Body of pancreas (tissue), 4 donors: ENCODE measurements around the gene PMS2. TPM values are rescaled to one million over a fixed set of nuclear protein-coding genes. Genes with fewer than 3 reads are reported as not detected.
"Not testable (repeated sequence)": the region's sequence is repeated elsewhere in the genome, so short reads cannot be mapped to it uniquely, and the experiment has no call there.

Source experiments
- ATAC-seq: fragments of 150-250 bp; one replicate; pipeline ENCODE4 v1.9.1; 2016
- DNase-seq, 4 donors: peaks; one replicate each; pipeline ENCODE4 v3.0.0-alpha.2; 2019
- H3K27ac ChIP-seq, 4 donors: fragments of 200-600 bp; sonication (generic); 1 replicate in 3 of 4; 2 replicates in 1 of 4; pipeline versions ENCODE4 v1.5.1 to v1.6.1; 2016 to 2019; ENCODE audit warnings: mild to moderate bottlenecking in 1 of 4, mixed read lengths in 1 of 4, moderate library complexity in 1 of 4
- H3K27me3 ChIP-seq, 2 donors: fragments of 200-600 bp; sonication (generic); one replicate each; pipeline ENCODE4 v1.6.0; 2016; ENCODE audit warnings: mild to moderate bottlenecking in 1 of 2
- H3K36me3 ChIP-seq, 2 donors: fragments of 200-600 bp; sonication (generic); replicated peaks in 1 of 2; 2 replicates each; pipeline ENCODE4 v1.5.1; 2016; ENCODE audit warnings: low read depth in 2 of 2; ENCODE audit not compliant: insufficient read depth in 1 of 2
- H3K4me1 ChIP-seq: fragments of 200-600 bp; sonication (generic); one replicate; pipeline ENCODE4 v1.6.0; 2016
- H3K4me3 ChIP-seq, 2 donors: fragments of 200-600 bp; sonication (generic); 1 replicate in 1 of 2; 2 replicates in 1 of 2; pipeline ENCODE4 v1.5.1; 2016 to 2019
- H3K9me3 ChIP-seq, 3 donors: fragments of 200-600 bp; sonication (generic); 1 replicate in 2 of 3; 2 replicates in 1 of 3; pipeline ENCODE4 v1.5.1; 2016
- POLR2A ChIP-seq, 3 donors: fragments of 450-650 bp; IDR thresholded peaks; one replicate each; pipeline ENCODE4 v1.6.1; 2016; ENCODE audit warnings: antibody characterized with exemption in 3 of 3, mild to moderate bottlenecking in 2 of 3
- WGBS, 2 donors: methylation state at CpG; one replicate each; pipeline ENCODE4 v1.1.5; 2017; 5-methylcytosine and 5-hydroxymethylcytosine counted together
- intact Hi-C: fragments of 100-400 bp; cut with DNase I; formaldehyde crosslinking; loops from one replicate; pipeline ENCODE4 v1.15.1; 2023
- total RNA-seq, 2 donors: library from RNA; depleted of rRNA; stranded (reverse); fragments of >200 nt; gene quantifications; one replicate each; pipeline ENCODE4 v1.1.0, GENCODE V29; 2016
- TF ChIP-seq, protein P1 (sequence below), 7 experiments: fragments of 450-650 bp in 4 of 7; fragments of 200-600 bp in 3 of 7; sonication (generic) in 3 of 7; IDR thresholded peaks; one replicate each; pipeline ENCODE4 v1.5.1; 2016 to 2019; ENCODE audit warnings: antibody characterized with exemption in 7 of 7

The PMS2 gene
- total RNA-seq, 2 donors from 2014 or later: 6.2 to 6.6 TPM

DNA sequence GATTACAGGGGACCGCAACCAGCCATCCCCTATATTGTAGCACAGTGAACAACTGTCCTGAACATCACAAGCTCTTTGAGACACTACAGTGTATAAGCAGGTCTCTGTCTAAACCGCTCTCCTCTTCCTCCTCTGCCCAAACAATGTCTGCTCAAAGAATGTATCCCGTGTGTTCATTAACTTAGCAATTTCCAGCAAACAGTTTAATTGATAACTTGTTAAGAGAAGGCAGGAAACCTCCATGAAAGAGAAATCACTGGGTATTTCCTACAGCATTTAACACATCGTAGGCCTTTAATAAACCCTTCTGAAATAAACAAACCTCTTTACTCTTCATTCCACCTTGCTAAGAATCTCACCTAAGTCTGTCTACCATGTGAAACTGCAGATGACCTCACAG, 1.5 kb downstream of the PMS2 start:
- intact Hi-C loops: no loop called here
- H3K9me3 ChIP-seq: no peaks in the 10 kb centered on the region
- no peak for TF ChIP-seq POLR2A (IDR thresholded peaks at IDR 0.05)
- TF ChIP-seq, protein P1, sequence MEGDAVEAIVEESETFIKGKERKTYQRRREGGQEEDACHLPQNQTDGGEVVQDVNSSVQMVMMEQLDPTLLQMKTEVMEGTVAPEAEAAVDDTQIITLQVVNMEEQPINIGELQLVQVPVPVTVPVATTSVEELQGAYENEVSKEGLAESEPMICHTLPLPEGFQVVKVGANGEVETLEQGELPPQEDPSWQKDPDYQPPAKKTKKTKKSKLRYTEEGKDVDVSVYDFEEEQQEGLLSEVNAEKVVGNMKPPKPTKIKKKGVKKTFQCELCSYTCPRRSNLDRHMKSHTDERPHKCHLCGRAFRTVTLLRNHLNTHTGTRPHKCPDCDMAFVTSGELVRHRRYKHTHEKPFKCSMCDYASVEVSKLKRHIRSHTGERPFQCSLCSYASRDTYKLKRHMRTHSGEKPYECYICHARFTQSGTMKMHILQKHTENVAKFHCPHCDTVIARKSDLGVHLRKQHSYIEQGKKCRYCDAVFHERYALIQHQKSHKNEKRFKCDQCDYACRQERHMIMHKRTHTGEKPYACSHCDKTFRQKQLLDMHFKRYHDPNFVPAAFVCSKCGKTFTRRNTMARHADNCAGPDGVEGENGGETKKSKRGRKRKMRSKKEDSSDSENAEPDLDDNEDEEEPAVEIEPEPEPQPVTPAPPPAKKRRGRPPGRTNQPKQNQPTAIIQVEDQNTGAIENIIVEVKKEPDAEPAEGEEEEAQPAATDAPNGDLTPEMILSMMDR (IDR thresholded peaks at IDR 0.05): no peak
- DNase-seq (no peak), ATAC-seq (no peak)
- H3K27ac ChIP-seq: no peak overlapping the region
- H3K4me1 ChIP-seq: peaks cover 35% of the 10 kb centered on the region
- H3K27me3 ChIP-seq: no peaks in the 10 kb centered on the region
- H3K4me3 ChIP-seq: no peak overlapping the region
- WGBS, 2 donors: 71 to 78% methylated on average over 4 of the region's 4 CpGs
- peaks cover 0 to 2% of the 10 kb centered on the region in 2 donors for H3K36me3 ChIP-seq

DNA sequence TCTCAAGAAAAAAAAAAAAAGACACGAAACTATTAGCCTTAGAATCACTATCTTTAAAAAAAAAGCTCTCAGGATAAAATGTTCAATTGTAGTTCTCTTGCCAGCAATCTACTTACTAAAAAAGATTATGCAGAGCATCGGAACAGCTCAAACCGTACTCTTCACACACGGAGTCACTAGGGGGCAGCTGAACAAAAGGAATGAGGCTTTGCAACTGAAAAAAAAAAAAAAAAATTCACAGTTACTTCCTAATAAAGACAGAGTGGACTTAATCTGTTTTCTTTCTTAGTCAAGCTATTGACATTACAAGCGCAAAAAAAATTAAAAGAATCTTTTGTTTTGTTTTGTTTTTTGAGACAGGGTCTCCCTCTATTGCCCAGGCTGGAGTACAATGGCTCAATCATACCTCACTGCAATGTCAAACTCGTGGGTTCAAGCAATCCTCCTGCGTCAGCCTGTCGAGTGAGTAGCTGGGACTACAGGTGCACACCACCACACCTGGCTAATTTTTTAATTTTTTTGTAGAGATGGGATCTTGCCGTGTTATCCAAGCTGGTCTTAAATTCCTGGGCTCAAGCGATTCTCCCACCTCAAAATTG, 11.5 kb downstream of the PMS2 start:
- H3K27me3 ChIP-seq: no peaks in the 10 kb centered on the region
- TF ChIP-seq, protein P1 (IDR thresholded peaks at IDR 0.05): peak; percentile 45 to 82 (median 64)
- no peak for TF ChIP-seq POLR2A (IDR thresholded peaks at IDR 0.05)
- peak; percentile 58 to 75 (median 68) for DNase-seq
- peak; percentile 79 for ATAC-seq
- intact Hi-C loops: loop anchor here (10.0 kb wide), 1 partner anchor 327 kb away; no protein-coding TSS in a partner anchor
- H3K27ac ChIP-seq: no peak overlapping the region
- 49 to 50% methylated on average over 10 of the region's 10 CpGs for WGBS, 2 donors
- no peak overlapping the region for H3K4me3 ChIP-seq
- no peaks in the 10 kb centered on the region for H3K9me3 ChIP-seq
- H3K36me3 ChIP-seq: peaks cover 0 to 5% of the 10 kb centered on the region in 2 donors
- peaks cover 11% of the 10 kb centered on the region for H3K4me1 ChIP-seq

DNA sequence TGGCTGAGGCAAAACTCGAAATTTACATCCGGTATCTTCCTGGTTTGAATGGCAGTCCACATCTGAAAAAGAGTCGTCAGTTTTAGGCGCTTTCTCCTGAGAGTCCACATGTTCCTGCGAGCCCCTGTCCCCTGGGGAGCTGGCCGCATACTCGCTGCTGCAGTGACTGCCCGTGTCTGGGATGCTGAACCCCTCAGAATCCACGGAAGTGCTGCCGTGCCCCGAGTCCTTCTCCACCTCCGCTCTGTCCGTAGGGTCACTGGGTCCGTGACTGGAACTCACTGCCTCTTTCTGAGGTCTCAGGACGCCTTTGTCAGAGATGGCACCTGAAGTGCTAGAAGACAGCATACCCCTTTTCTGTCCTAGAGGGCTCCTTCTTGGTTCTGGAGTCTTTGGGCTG, 21.8 kb downstream of the PMS2 start:
- WGBS, 2 donors: 89 to 90% methylated on average over 15 of the region's 15 CpGs

DNA sequence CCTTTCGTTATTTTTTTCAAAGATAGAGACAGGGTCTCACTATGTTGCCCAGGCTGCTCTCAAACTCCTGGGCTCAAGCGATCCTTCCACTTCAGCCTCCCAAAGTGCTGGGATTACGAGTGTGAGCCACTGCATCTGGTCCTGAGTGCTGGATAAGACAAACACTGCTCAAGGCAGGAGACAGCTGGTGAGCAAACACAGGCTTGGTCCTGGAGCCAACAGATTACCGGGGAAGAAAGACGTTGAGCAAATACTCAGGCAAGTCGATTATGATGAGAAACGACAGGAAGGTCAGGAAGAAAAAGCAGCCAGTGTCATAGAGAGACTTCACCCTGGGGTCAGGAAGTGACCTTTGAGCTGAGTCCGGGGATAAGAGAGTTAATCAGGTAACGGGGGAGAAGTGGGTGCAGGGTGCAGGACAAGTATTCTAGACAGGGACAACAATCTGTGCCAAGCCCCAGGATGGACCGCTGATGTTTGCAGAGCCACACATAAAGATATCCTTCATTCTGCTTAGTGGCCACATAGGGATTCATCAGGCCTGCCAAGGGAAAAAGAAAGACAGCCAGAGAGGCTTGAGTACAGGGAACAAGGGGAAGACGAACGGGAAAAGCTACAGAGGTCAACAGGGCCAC, 29.1 kb downstream of the PMS2 start:
- H3K9me3 ChIP-seq, H3K4me3 ChIP-seq, H3K27ac ChIP-seq, H3K27me3 ChIP-seq, ATAC-seq, DNase-seq, intact Hi-C loops, H3K36me3 ChIP-seq, H3K4me1 ChIP-seq: not testable (repeated sequence)
- 35% methylated on average over 2 of the region's 12 CpGs; no CpG with 5 or more reads in 1 of the 2 donors for WGBS, 2 donors

More for the DNA sequence above, 21.8 kb downstream of the PMS2 start:
- intact Hi-C loops, H3K27me3 ChIP-seq, H3K4me1 ChIP-seq, H3K27ac ChIP-seq, ATAC-seq, H3K9me3 ChIP-seq, H3K4me3 ChIP-seq, DNase-seq, H3K36me3 ChIP-seq: not testable (repeated sequence)

DNA sequence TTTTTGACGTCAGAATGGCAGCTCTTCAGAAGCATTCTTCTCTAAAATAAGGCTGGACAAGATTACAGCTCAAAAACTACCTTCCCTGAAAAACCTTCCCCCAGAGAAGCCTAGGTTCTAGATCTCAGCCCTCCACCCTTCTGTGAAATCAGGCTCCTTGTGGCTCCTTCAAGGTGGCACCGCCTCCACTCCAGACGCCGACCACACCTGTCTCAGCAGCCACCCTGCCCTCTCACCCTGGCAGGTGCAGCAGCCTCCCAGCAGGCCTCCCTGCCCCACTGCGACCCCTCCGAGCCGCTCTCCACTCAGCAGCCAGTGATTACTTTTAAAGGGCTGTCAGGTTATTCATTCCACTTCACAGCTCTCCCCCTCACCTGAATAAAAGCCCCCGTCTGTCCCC, 35.3 kb downstream of the PMS2 start:
- H3K36me3 ChIP-seq, H3K4me3 ChIP-seq, DNase-seq, H3K27ac ChIP-seq, intact Hi-C loops, H3K4me1 ChIP-seq, H3K9me3 ChIP-seq, H3K27me3 ChIP-seq, ATAC-seq: not testable (repeated sequence)
- no CpG with 5 or more reads among the region's 8 CpGs for WGBS, 2 donors

DNA sequence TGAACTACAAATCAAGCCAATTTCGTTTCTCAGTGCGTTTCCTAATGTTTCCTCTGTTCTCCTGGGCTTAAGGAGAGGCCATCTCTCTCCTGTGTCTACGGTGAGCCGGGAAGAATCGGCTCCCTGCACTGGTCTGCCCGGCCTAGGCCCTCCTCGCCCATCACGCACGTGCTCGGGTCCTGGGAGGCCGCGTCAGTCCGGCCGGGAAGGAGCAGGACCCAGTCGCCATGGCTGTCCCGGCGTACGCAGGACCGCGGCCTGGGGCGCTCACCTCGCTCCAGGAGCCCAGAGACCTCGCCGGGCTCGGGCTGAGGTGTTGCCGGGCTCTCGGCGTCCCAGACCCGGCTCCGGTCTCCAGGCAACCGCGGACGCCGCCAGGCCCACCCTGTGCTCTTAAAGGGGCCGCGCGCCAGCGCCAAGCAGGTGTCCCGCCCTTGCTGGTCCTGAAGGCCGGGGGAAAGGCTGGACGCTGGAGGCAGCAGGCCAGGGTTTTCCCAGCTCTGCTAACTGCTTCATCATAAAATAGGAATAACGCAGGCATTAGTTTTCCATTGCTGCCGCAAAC, 38.4 kb downstream of the PMS2 start, which contains the start of gene RSPH10B:
Gene RSPH10B (minus strand): TSS at position 343 of the 565 bp plus-strand sequence. CDS start 3,573 bp downstream, outside the sequence.
- ATAC-seq, H3K4me3 ChIP-seq, H3K4me1 ChIP-seq, DNase-seq, intact Hi-C loops, H3K27me3 ChIP-seq, H3K9me3 ChIP-seq, H3K27ac ChIP-seq, H3K36me3 ChIP-seq: not testable (repeated sequence)
- no CpG with 5 or more reads among the region's 43 CpGs for WGBS, 2 donors

DNA sequence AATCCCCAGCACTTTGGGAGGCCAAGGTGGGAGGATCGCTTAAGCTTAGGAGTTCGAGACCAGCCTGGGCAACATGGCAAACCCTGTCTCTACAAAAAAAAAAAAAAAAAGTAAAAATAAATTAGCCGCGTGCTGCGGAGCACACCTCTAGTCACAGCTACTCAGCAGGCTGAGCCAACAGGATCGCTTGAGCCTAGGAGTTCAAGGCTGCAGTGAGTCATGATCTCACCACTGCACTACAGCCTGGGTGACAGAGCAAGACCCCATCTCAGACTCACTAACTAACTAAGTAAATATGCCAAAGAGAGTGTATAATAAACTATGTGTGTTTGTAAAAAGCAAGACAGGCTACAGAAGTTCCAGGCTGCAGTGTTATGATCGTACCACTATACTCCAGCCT, 45.0 kb downstream of the PMS2 start:
- H3K27ac ChIP-seq, H3K36me3 ChIP-seq, ATAC-seq, H3K9me3 ChIP-seq, H3K27me3 ChIP-seq, H3K4me1 ChIP-seq, intact Hi-C loops, DNase-seq, H3K4me3 ChIP-seq: not testable (repeated sequence)
- 79 to 83% methylated on average over 2 to 4 of the region's 7 CpGs for WGBS, 2 donors

DNA sequence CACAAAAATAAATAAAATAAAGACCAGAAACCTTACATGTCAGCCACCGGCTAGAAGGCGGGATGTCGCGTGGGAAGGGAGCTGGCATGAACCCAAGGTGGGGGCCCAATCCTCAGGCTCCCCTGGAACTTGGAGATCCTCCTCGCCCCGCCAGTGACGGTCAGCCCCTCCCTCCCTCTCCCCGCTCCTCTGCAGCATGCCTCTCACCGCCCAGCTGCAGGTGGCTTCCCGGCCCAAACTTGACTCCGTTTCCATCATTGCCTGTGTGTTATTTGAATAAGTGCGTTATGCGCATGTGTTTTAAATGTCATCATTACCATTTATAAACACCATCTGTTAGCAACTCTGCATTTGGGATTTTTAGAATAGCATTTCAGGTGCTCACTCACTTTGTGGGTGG, 45.6 kb downstream of the PMS2 start:
- H3K27me3 ChIP-seq, H3K36me3 ChIP-seq, intact Hi-C loops, ATAC-seq, H3K27ac ChIP-seq, H3K9me3 ChIP-seq, DNase-seq, H3K4me1 ChIP-seq, H3K4me3 ChIP-seq: not testable (repeated sequence)
- 100% methylated on average over 5 of the region's 13 CpGs; no CpG with 5 or more reads in 1 of the 2 donors for WGBS, 2 donors

DNA sequence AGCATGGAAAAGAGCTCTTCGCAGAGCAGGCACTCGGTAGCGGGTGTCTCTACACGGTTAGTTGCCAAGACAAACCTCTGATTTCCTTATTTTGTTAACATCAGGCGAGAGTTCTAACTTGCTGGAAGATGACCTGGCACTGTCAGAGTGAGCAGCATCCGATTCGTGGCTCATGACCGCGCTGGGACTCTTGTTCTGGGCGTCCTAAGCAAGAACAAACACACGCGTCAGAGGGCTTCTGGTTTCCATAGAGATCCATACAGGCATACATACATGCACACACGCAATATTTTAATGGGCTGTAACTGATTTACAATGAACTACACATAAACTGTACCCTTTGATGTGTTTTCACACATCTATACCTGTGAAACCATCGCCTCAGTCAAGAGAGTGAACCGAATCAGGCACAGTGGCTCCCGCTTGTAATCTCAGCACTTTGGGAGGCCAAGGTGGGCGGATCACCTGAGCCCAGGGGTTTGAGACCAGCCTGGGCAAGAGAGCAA, 73.9 kb downstream of the PMS2 start:
- H3K36me3 ChIP-seq, H3K27me3 ChIP-seq, ATAC-seq, H3K9me3 ChIP-seq, H3K27ac ChIP-seq, DNase-seq, intact Hi-C loops, H3K4me1 ChIP-seq, H3K4me3 ChIP-seq: not testable (repeated sequence)
- no CpG with 5 or more reads among the region's 17 CpGs for WGBS, 2 donors
